ENCODE data around the gene GPATCH2L. TPM values are rescaled to one million over a fixed set of nuclear protein-coding genes. Genes with fewer than 3 reads are reported as not detected.

The GPATCH2L gene
- polyA plus RNA-seq, 4 donors, result 31.9 to 37.0 (median 33.2) TPM

DNA sequence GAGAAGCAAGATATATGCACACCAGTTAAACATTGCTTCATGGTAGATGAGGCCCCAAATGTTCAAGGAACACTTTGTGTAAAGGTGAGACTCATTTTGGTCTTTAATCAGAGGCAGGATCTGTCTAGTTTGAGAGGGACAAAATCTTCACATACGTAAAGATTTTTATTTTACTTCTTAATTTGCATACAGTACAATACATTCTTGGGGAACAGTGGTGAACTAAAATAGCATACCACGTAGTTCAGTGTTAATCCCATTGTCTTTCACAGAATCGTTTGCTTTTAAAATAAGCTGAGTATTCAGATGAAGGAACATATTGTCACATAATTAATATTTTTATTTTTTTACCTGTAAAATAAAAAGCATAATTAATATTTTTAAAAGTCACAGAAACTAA lies 43.3 kb downstream of the GPATCH2L start:
- no peak for DNase-seq (ENCODE audit: low read depth in 4 of 4, low spot score in 3 of 4)

DNA sequence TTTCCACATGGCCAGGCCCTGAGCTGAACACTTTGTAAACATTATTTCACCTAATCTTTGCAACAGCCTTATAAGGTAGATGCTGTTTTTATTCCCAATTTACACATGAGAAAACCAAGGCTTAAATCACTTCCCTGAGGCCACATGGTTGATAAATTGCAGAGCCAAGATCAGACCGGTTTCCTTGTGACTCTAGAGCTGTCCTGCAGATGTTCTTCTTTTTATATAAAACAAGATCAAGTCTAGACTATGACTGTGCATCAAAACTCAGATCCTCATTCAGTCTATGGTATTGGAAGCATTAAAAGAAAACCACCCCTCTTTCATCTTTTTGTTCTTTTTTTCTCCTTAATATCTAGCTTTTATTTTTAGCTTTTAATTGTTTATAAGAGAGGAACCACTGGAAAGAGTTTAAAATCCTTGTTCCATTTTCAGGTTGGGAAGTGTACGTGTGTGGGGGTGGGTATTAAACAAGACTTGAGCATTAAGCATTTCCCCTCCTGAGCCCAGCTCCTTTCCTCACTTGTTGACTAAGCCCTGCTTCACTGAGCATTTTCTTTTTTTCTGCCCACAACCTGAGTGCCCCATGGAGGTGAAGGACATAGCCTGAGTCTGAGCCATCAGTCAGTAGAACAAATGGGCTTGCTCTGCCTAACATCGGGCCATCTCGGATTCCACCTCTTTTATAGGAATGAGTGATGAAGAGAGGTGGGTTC lies 45.4 kb downstream of the GPATCH2L start:
- no peak for DNase-seq (ENCODE audit: low read depth in 4 of 4, low spot score in 3 of 4)

DNA sequence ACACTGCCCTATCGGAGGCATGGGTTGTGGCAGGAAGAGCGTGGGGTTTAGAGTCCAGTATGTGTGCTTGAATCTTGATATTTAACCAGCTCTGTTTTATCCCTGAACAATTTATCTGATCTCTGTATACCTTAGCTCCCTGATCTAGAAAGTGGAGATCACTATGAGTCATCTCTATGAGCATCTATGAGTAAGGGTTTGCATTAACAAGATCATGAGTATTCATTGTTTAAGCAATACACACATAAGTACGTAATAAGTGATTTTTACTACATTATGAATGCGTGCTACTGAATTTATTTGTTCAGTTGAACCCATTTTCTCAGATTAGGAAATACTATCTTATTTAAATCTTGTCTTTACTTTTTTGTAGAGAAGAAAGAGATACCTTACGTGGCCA lies 49.4 kb downstream of the GPATCH2L start:
- DNase-seq (ENCODE audit: low read depth in 4 of 4, low spot score in 3 of 4), result no peak

DNA sequence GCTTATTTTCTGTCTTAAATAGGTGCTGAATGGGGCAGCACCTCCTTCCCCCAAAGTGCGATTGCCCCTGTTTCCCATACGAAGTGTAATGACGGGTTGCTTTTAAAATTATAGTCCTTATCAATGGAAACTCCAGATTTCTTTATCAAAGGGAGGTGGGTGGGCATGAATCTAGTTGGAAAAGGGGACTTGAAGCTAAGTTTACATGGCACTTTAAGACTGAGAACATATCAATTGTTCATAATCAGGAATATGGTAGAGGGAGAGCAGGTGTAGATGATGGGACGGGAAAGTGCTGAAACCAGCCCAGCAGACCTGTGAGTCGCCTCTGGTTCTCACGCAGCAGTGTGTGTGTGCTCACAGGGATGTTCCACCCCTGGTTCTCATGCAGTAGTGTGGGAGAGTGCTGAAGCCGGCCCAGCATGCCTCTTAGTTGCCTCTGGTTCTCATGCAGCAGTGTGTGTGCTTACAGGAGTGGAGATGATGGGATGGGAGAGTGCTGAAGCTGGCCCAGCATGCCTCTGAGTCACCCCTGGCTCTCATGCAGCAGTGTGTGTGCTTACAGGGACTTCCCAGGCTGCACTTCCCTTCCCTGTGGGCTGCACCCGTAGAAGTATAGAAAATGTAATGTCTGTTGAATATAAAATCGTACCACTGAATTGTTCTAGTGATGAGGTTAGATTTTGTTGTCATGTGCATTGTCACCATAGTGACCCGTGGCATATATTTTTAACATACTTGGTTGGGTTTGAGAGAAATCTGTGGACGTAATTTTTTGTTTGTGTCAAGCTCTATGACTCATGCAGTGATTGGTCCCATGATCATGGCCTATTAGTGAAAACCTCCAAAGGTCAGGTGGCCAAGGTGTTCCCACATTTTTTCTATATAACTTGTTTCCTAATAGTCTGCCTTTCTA lies 51.6 kb downstream of the GPATCH2L start:
- DNase-seq (ENCODE audit: low read depth in 4 of 4, low spot score in 3 of 4), result no peak

DNA sequence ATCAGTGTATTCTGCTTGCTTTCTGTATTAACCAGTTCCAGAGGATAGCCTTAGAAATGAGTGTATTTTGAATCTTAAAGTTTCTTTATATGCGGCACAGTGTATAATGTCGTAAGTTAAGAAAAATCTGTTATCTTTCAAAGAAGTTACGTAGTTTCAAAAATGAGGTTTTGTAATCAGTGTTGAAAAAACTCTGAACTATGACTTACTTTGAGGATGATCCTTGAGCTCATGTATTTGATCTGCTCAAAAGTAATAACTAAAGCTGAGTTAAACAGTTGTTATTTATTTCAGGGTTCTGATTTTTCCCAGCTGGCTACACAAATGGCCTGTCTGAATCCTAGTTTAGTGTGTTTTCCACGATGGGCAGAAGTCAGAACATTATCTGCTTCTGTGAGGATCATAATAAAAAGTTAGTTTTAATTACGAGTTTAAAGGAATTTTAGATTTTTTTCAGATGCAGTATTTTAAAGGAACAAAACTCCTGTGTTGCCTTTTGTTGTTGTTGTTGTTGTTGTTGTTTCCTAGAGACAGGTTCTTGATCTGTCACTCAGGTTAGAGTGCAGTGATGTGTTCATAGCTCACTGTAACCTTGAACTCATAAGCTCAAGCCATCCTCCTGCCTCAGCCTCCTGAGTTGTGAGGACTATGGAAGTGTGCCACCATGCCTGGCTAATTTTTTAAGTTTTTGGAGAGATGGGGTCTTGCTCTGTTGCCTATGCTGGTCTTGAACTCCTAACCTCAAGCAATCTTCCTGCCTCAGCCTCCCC lies 52.9 kb downstream of the GPATCH2L start:
- DNase-seq (ENCODE audit: low read depth in 4 of 4, low spot score in 3 of 4), result no peak

DNA sequence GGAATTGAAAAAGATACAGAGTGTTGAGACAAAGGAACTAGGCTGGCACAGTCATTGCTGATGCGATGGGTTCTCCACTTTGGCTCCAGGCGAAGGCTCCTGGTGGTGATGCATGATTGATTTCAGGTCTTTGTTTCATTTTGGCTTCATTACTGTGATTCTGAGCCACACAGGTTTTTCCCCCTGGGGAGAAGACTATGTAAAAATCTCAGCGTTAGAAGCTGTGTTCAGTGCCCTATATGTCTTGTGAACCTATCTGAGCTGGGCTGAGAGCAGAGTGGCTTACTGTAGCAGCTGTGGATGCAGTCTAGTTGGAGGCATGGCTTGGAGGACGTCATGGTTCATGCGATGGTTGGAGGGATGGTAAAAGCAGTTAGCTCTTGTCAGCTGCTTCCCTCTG lies 54.0 kb downstream of the GPATCH2L start:
- no peak for DNase-seq (ENCODE audit: low read depth in 4 of 4, low spot score in 3 of 4)

DNA sequence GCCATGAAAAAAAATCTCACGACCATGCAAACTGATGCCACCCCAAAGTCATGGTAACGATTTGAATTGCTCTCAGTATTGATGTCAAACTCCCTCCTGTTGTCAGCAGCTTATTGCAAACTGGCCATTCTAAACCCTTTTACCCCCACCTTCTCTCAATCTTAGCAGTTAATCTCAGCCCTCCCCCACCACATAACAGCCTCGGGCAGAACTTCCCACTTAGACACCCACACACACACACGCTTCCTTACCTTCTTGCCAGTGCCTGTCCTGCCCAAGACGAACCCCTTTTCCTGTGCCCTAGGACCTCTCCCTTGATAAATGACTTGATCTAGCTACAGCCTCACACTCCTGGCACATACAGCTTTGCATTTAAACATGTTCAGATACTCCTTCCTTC lies 56.6 kb downstream of the GPATCH2L start:
- no peak for DNase-seq (ENCODE audit: low read depth in 4 of 4, low spot score in 3 of 4)

DNA sequence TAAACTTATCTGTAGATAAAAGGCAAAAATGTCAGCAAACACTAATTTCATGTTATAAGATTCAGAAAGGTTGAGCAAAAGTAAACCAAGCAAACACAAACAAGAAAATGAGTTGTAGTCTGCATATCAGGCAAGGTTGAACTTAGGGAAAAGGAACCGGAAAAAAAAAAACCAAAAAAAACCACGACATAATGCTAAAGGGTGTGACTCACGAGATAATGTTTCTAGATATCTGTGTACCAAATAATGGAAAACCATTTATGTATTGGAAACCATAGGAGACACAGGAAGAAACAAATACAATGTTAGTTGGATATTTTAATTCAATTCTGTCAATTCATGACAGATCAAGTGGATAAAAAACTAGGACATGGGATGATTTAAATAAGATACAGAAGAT lies 60.5 kb downstream of the GPATCH2L start:
- no peak for DNase-seq (ENCODE audit: low read depth in 4 of 4, low spot score in 3 of 4)

DNA sequence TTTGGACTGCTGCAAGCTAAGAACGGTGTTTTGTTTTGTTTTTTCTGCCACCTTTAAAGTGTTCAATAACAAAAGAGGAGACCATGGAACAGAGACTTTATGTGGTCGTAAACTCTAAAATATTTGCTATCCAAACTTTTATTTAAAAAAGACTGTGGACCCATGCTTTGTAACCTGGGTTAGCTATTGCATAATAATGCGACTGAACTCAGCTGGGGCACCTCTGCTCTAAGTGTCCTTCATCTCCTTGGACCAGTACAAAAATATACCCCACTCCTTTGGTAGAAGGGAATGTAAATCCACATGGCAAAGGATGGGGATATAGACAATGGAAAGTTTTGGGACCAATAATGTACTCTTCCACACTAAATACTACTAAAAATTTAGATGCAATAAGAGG lies 65.5 kb downstream of the GPATCH2L start:
- no peak for DNase-seq (ENCODE audit: low read depth in 4 of 4, low spot score in 3 of 4)

DNA sequence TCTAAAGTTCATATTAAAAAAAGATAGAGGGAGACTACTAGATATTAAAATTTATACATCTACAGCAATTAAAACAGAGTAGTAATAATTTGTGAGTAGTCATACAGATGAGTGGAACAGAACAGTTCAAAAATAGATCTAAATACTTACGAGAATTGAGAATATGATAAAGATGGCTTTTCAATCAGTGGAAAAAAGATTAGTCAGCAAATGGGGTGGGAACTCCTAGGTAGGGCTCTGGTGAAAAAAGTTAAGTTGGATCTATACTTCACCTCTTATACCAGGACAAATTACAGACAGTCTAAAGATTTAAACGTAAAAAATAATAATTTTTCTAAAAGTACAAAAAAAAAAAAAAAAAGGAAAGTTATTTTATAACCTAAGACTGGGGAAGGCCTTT lies 66.9 kb downstream of the GPATCH2L start:
- no peak for DNase-seq (ENCODE audit: low read depth in 4 of 4, low spot score in 3 of 4)

DNA sequence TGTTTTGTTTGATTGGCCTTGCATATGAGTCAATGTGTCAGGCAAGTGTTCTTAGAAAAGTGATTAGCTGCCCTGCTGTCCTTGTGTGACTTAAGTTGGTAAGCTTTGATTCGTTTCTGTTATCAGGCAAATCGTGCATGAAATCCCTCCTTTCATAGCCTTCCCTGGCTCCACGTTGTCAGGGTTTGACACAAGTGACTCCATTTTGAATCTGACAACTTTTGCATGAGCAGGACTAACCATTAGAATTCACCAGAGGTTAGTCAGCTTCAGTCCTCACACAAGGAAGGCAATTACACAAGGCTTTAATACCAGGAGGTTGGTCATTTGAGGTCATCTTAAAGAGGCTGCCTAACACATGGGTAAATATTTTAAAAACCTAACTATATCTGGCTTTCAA lies 68.2 kb downstream of the GPATCH2L start:
- no peak for DNase-seq (ENCODE audit: low read depth in 4 of 4, low spot score in 3 of 4)

DNA sequence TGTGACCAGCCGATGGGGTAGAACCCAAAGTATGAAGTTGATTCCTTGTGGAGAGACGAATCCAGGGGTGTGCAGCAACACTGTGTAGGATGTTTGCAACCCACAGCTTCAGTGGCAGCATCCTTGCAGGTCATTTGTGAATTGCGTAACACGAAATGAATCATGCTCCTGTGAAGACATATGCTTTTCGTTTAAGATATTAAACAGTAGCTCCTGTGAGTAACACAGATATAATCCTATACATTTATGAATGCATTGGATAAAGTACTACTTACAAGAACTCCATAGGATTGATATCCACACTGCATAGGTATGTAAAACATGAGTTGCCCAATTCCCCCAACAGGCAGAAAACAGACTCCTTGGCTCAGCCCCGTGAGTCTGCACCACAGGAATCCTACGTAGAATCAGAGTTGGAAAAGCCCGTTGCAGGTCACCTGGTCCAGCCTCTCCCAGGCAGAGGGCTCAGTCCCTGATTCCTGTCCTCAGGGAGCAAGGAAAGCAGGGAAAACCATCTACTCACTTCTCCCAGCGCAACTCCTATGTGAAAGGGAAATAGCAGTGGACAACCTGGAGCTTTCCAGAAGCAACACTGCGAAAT lies 75.8 kb downstream of the GPATCH2L start:
- no peak for DNase-seq (ENCODE audit: low read depth in 4 of 4, low spot score in 3 of 4)

DNA sequence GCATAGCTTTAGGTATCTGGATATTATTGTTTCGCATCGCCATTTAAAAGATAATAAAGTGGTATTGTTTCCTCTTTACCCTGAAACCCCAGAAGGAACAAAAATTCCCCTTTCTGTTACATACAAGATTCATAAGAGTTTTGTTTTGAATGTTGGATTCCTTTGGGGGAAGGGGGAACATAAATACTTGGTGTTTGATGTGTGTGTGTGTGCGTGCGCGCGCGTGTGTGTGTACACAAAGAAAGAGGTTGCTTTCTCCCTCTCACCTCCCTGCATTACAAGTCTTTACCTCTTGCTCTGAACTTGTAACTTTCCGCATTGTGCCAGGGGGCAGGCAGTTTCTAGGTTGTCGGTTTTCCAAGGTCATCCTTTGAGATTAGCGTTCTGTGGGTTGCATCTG lies 76.4 kb downstream of the GPATCH2L start:
- DNase-seq (ENCODE audit: low read depth in 4 of 4, low spot score in 3 of 4), result no peak

DNA sequence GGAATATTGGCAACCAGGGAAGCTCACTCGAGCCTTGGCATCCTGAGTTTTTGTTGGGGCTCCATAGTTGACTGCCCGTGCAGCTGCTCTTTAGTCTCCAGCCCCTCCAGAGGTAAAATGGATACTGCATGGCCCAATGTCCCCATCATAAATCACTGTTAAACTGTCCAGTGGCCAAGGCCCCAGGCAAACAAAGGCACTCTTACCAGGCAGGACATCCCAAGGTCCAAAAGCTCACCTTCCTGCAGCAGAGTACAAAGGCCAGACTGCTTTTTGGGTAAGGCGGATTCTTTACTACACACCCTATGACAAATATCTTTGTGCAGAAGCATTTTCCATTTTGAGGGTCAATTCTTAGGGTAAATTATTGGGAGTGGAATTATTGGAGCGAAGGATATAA lies 81.1 kb downstream of the GPATCH2L start:
- no peak for DNase-seq (ENCODE audit: low read depth in 4 of 4, low spot score in 3 of 4)

DNA sequence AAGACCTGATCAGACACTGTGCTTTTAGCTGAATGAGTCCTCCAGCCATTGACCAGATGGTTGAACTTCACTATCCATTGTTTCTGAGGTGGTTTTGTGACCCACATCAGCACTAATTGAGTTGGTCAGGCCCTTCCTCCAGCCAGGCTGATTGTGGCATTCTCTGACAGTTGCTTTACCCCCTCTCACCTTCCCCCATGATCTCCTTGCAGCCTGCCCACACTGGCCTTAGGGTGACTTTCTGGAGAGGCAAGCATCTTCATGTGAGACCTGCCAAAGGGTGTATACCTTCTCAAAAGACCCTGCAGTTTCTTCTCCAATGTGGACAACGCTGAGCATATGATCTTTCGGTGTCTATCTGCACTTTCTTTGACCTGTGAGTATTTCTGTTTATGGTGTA lies 83.9 kb downstream of the GPATCH2L start:
- DNase-seq (ENCODE audit: low read depth in 4 of 4, low spot score in 3 of 4), result no peak

DNA sequence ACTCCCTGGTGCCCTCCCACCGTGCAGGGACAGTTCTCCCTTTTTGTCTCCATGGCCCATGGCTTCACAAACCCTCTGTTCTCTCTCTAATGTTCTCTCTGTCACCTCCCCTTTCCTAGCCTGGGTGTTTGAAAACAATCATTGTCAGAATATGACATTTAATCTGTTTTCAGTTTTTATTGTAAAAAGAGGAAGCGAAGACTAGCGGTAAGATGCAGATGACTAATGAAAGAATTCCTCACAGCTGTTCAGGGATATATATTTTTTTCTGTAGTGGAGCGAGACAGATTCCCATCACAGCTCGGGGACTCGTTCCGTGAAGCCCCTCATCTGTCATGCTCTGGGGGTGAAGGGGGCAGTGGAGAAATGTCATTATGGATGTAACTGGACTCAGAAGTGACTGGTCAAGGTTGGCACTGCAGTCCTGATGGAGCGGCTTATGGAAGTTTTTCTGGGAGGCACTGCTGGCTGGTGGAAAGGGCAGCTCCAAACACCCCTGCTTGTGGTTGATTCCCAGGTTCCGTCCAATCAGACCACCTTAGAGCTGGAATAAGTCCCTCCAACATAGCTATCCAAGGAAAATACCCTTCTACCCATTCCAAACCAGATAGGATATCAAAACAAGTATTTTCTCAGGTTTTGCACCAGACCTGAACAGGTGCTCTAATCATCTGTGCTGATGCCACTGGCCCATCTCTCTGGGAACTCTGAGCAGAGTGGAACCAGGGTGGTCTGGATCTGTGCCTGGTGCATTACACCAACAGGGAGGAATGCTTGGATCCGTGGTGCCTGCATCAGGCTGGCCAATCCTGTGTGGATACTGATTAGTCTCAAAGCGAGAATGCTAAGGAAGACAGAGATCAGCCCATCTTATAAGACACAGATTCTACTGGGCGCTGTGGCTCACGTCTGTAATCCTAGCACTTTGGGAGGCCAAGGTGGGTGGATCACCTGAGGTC lies 84.7 kb downstream of the GPATCH2L start:
- no peak for DNase-seq (ENCODE audit: low read depth in 4 of 4, low spot score in 3 of 4)

DNA sequence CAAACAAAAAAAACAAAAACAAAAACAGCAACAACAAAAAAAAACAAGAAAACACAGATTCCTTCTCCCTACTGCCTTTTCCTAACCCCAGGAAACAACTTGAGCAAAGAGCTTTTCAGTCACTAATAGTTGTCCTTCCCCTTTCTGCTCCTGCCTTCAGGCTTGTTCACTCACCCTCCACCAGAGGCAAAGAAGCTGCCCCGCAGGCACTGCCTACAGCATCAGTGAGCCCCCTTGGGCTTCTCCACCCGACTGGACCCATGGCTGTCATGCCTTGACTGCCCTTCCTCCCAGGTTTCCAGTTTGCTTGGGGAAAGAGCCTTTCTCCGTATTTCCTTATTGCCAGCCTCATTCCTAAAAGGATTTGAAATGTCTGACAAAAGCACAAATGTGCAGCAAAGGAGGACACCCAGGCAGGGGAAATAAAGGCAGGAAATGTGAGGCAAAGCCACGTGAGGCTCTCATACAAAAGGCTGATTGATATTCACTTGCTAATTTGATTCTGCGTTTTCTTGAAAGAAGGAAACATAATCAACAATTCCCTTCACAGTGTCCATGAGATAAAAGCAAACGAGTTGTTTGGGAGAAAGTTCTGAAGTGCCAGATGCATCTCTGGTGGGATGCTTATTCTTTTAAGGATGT lies 85.7 kb downstream of the GPATCH2L start:
- DNase-seq (ENCODE audit: low read depth in 4 of 4, low spot score in 3 of 4), result no peak

DNA sequence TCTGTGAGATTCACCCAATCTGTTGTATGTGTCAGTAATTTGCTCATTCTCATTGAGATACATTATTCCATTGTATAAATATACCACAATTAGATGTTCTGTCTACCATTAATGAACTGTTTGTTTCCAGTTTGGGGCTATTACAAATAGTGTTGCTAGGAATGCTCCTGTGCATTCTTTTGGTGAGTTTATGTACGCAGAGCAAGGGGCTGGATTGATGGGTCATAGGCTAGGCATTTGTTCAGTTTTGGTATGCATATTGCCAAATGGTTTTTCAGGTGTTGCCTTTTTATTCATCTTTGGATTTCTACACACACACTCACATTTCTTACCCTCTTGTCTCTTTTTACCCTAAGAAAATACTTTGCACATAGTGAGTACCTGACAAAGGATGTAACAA lies 93.4 kb downstream of the GPATCH2L start:
- DNase-seq (ENCODE audit: low read depth in 4 of 4, low spot score in 3 of 4), result no peak

DNA sequence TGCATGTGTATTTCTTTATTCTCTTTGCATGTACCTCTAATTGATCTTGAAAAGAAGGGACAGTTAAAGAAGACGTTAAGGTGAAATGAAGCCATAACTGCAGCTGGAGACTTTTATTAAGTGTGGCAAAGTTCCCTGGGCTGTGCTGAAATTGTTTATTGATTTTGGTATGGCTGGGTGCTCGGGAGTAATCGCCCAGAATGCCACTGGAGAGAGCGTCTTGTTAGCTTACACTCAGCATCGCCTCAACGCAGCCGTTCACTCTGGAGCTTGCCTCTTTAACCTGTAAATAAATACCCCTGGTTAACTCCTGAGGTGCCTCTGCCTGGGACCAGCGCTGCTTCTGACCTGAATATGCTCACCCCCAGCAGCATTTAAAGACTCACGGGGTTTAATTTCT lies 98.6 kb downstream of the GPATCH2L start:
- DNase-seq (ENCODE audit: low read depth in 4 of 4, low spot score in 3 of 4), result no peak
